HUES64 (cell line): Measurements from ENCODE around the gene PSMD10.

ENCODE experiments used
- H3K27ac ChIP-seq: 2 replicates; pipeline ENCODE4 v1.7.0; 2013; ENCODE audit warnings: low read depth, low read length, inconsistent platforms
- H3K27me3 ChIP-seq: 2 replicates; pipeline ENCODE4 v1.6.1; 2013; ENCODE audit warnings: mild to moderate bottlenecking, low read length; ENCODE audit not compliant: insufficient read depth
- H3K36me3 ChIP-seq: 2 replicates; pipeline ENCODE4 v1.6.1; 2013; ENCODE audit warnings: mild to moderate bottlenecking, low read length; ENCODE audit not compliant: insufficient read depth
- H3K4me1 ChIP-seq: 2 replicates; pipeline ENCODE4 v1.6.1; 2013; ENCODE audit warnings: mild to moderate bottlenecking, low read length, moderate library complexity; ENCODE audit not compliant: insufficient read depth
- H3K4me3 ChIP-seq: 2 replicates; pipeline ENCODE4 v1.5.1; 2013; ENCODE audit warnings: mild to moderate bottlenecking, low read length, moderate library complexity
- H3K9ac ChIP-seq: 2 replicates; pipeline ENCODE4 v1.6.1; 2013; ENCODE audit warnings: mild to moderate bottlenecking, low read depth, low read length
- H3K9me3 ChIP-seq: 2 replicates; pipeline ENCODE4 v1.6.1; 2013; ENCODE audit warnings: low read depth, low read length; ENCODE audit not compliant: insufficient read depth
- WGBS: fragments of 150-250, 120-280 bp; methylation state at CpG from one replicate; pipeline ENCODE4 v1.1.7; 2013; ENCODE audit warnings: missing lambda C conversion rate; 5-methylcytosine and 5-hydroxymethylcytosine counted together

The PSMD10 gene

DNA sequence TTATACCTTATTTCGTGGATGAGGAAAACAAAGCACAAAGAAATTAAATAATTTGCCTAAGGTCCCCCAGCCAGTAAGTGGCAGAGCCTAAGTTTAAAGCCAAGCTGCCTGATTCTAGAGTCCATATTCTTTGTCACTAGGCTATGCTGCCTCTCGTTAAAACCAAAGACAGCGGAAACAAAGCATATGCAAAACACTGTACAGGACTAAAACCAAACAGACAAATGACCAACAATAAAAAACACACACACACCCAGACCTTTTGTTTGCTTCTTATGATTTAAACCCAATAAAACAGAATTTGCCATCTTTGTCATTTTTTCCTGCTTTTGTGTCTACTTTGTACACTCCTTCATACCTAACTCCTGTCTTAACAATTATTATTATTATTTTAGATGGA, 56.6 kb downstream of the PSMD10 start:
- no peak overlapping the region for H3K27ac ChIP-seq
- no peak overlapping the region for H3K9ac ChIP-seq
- H3K9me3 ChIP-seq: no peaks in the 10 kb centered on the region
- H3K27me3 ChIP-seq: no peaks in the 10 kb centered on the region
- H3K4me3 ChIP-seq: no peak overlapping the region
- no peaks in the 10 kb centered on the region for H3K36me3 ChIP-seq
- 92% methylated on average over 3 of the region's 3 CpGs for WGBS
- no peaks in the 10 kb centered on the region for H3K4me1 ChIP-seq
